HG03060 (cell line): ENCODE measurements around the gene GREM2.

Experiments
- ATAC-seq: cut with Tn5 transposase; IDR thresholded peaks from one replicate; pipeline ENCODE4 v1.9.1; 2021; ENCODE audit warnings: low read depth, moderate number of reproducible peaks; ENCODE audit not compliant: unreplicated experiment

GREM2 gene

GRCh38 chr1:240567066-240567465 lies 44.9 kb downstream of the GREM2 start:
- ATAC-seq: no peak

- ATAC-seq: no peak
Observed at GRCh38 chr1:240562779-240563178, 49.2 kb downstream of the GREM2 start.

- no peak for ATAC-seq
Observed at GRCh38 chr1:240562111-240562590, 49.8 kb downstream of the GREM2 start.

DNA sequence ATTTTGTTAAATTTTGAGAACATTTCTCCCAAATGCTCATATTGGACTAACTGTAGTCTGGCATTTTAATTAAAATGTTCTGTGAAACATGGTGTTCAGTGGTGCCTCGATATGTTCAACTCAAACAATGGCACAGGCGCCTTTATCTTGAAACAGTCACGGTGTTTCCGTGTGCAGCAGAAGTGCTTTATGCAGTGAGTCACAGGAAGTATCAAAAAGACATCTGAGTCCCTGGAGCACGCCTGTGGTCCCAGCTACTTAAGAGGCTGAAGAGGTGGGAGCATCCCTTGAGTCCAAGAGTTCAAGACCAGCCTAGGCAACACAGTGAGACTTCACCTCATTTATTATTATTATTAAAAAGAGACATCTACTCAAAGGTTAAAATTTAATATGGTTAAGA lies 52.2 kb downstream of the GREM2 start:
- no peak for ATAC-seq

GRCh38 chr1:240555524-240555923 lies 56.4 kb downstream of the GREM2 start:
- ATAC-seq: no peak

DNA sequence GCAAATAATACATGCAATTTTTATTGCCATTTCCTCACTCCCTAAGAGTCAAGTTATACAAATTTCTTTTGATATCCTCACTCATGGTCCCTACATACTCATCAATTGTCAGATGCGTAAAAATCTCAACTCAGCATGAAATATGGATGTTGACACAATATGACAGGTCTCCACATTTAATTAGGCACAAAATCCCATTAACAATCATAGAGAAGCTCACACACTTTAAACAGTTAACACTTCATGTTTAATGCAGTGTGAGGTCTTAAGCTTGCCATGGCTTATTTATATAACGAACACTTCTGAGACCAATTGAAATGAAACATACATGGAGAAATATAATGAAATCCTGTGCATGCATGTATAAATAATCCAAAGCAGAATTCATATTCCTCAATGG lies 58.6 kb downstream of the GREM2 start:
- no peak for ATAC-seq

DNA sequence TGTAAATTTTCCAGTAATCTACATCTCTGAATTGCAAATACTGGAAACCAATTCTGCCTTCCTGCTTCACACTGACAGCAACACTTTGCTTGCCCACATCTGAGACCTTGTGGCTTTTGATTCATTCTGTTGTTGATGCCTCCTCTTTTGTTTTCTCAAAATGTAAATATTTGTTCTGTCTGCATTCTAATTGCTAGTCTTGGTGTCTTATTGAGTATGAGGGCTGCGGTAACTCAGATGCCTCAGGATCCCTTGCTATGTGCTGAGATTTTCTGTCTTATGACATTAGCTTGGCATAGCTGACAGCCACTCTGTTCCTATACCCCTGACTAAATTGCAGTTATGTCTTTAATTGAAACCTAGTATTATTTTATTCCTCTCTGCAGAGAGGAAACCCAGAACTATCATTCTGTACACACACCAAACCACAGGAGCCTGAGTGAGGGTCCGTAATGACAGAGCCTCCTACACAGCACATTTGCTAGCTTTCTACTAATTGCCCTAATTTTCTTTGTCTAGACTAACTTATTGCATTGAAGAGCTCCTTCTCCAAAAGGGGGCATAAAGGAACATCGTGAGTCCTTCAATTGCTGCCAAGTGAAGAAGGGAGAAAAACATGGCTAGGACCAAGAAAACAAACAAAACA lies 72.1 kb downstream of the GREM2 start:
- no peak for ATAC-seq

DNA sequence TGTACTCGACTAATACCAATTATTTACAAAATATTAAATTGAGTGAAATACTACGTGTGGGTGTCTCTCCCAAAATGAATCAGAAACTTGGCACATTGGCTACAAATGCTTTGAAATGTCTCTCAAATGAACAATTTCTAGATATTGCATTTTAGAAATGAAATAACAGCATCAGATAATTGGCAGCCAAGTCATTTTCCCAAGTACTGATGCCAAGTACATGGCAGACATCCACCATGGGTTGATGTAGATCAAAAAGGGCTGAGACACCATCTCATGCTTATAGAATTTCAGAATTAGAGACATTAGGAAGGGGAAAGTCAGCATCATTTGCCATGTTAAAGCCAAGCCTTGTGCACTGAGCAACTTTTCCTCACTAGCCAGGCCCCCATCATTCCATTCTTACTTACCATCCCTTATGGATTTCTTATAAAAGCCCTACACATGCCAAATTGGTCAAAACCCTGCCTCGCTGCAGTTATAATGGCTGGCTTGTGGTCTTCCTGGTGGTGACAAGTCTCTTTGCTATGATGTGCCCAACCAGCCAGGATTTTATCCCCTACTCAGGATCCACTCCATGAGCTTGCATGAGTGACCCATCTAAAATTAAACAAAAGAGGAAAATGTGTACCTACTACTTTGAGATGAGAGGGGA lies 73.1 kb downstream of the GREM2 start:
- ATAC-seq: no peak

DNA sequence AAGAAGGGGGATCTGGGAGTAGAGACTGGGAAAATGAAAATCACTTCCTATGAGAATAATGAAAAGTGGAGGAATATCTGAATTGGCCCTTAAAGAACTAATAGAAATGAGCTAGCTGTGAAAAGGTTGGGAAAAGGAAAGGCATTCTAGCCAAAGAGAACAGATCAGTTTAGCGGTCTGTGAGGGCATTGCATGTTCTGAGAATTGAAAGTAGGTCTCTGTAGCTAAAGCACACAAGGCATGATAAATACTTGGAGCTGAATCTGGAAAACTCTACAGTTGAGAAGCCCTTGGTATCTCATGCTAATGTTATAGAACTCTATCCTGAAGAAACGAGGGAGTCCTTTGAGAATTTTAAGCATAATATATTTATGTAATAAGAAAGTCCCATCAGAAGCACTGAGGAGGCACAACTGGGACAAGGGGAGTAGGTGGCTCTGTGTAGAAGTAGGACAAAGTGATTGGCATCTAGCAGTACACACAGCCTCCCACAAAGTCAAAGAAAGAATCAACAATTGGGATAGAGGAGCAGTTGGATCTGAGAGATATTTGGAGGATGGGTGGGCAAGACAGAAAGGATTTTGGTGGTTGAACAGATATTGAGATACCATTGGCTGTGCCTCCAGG lies 78.7 kb downstream of the GREM2 start:
- ATAC-seq: no peak

GRCh38 chr1:240528591-240528990 lies 83.4 kb downstream of the GREM2 start:
- ATAC-seq: no peak

DNA sequence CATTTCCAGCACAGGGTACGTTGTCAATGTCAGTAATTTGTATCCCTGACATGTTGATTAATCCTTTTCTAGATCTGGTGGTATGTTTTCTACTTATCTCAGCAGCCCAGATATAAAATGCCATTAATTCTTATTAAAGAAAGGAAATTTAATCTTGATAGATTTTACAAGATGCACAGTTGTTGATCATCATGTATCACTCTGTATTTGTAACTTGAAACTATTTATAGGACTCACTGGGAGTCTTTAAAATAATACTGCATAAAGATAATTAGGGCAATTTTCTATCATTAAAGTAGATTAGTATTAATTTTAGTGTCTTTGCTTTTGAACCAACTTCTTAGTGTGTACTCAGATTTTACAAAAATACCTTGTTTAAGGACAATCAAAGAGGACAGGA lies 84.9 kb downstream of the GREM2 start:
- no peak for ATAC-seq

DNA sequence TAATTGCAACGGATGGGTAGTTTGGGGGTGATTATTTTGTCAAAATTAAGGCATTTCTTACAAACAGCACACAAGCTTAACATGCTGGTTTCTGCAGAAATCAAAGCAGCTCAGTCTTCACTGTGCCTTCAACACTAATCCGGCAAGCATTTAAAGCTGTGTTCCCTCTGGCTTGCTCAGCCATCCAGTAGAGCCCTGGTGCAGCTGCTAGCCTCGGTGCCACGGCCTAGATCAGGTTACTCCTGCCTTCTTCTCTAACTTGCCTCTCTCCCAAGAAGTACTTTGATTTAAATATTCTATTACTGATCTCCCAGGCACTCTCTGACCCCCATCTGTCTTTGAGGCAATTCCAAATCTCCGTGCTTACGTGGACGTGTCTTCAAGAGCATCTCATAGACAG lies 85.6 kb downstream of the GREM2 start:
- ATAC-seq: no peak

DNA sequence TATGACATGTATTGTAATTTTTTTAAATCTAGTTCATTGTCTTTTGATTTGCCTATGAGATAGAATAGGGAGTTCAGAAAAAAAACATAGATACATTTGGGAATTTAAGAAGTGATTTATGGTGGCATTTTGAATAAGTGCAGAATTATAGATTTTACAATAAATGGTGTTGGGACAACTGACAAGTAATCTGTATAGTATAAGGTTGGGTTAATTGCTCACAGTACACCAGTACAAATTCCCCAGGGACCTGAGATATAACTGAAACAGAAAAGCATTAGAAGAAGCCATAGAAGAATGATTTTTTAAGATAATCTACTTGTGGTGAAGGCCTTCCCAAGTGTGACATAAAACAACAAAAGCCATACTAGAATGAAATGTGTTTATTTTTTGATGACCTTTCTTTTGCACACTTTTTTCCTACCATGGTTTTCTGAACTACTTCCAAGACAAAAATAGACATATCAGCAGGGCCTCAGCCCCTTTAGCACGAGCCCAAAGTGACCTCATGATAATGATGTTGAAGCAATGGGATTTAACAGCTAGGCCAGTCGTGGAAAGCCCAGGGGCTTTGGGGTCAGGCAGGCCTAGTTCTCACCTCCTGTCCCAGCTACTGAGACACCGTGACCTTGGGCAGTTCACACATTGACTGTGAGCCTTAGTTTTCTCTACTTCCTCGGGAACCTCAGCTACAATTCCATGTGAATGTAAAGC lies 87.4 kb downstream of the GREM2 start:
- no peak for ATAC-seq

- ATAC-seq: no peak
Observed at GRCh38 chr1:240522122-240522822, 89.7 kb downstream of the GREM2 start.

DNA sequence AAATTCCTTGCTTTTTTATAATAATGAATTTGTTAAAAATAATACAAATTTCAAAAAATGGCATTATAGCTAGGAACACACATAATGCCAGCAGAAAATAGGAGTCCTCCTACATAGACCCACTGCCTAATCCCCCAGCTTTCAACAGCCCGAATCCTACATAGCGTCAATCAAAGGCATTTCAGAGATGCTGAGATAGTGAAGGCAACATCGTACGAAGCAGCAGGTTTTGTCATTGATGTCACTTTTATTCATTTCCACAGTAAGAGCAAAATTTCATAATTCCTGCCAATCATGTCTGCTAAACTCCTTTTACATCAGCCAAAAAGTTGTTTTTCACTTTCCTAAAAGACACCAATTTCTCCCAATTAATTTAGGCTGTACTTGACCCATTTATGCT lies 94.1 kb downstream of the GREM2 start:
- ATAC-seq: no peak

DNA sequence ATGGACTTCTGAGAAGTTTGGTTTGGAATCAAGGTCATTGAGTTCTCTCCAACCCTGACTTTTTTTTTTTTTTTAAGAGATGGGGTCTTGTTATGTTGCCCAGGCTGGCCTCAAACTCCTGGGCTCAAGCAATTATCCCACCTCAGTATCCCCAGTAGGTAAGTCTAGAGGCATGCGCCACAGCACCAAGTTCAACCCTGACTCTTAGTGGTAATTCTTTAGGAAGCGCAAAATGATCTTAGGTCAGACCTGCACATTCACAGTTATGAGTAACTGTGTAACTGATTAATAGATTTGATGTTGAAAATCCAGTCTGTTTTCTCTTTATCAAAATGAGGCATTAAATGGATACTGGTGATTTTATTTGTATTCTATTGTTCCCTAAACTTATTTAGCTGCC lies 95.9 kb downstream of the GREM2 start:
- no peak for ATAC-seq

- ATAC-seq: no peak
Observed at GRCh38 chr1:240515505-240515904, 96.5 kb downstream of the GREM2 start.

GRCh38 chr1:240511789-240512188 lies 100.2 kb downstream of the GREM2 start:
- no peak for ATAC-seq

DNA sequence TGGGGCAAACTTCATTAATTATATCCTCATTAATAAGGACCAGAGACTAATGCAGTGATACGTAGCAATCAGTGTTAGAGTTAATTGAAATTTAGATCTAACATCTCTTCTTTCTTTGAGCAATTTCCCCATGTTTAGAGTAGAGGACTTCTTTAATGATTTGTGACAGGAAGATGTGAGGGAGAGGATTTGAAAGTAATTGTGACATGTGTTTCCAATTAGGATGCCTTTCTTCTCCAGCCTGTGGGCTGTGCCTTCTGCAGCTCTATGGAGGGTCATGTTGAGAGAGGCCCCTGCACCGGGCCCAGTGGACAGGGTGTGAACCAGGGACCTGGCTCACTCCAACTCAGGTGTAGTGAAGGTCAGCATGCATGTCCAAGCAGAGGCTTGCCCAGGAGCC lies 103.0 kb downstream of the GREM2 start:
- no peak for ATAC-seq

- no peak for ATAC-seq
Observed at GRCh38 chr1:240508201-240508600, 103.8 kb downstream of the GREM2 start.

- no peak for ATAC-seq
Observed at GRCh38 chr1:240506176-240506575, 105.8 kb downstream of the GREM2 start.
